PC-9 (cell line): ENCODE results near the gene KIAA0513. TPM values are rescaled to one million over a fixed set of nuclear protein-coding genes. Genes with fewer than 3 reads are reported as not detected.

Source experiments
- BruUV-seq: library from RNA; stranded (reverse); fragments of 400-500 nt; replicated peaks from 2 replicates; lab custom pipeline; 2021; lab: Mats Ljungman, UMichigan
- CTCF ChIA-PET: fragments of 300-600 bp; sonication (Branson Sonifier 250); formaldehyde crosslinking; loops from one replicate; lab custom pipeline; 2022; ENCODE audit warnings: antibody characterized with exemption; lab: Charles Lee
- POLR2A ChIA-PET: fragments of 300-600 bp; sonication (Branson Sonifier 250); formaldehyde crosslinking; loops from one replicate; lab custom pipeline; 2022; ENCODE audit warnings: antibody characterized with exemption; ENCODE audit not compliant: unreplicated experiment; lab: Charles Lee
- DNase-seq, 2 experiments: peaks; one replicate each; pipeline versions ENCODE4 v3.0.0 to v3.0.0-alpha.2; 2015 to 2022; ENCODE audit warnings: mixed read lengths in 1 of 2
- H2AFZ ChIP-seq: fragments of 200-600 bp; sonication (generic); 2 replicates; pipeline ENCODE4 v1.8.1; 2017; ENCODE audit warnings: antibody characterized with exemption
- H3F3A ChIP-seq: fragments of 200-600 bp; sonication (generic); 2 replicates; pipeline ENCODE4 v1.8.1; 2017; ENCODE audit warnings: antibody characterized with exemption, mild to moderate bottlenecking, low read depth; ENCODE audit not compliant: insufficient read depth
- H3K27ac ChIP-seq: fragments of 200-600 bp; sonication (generic); 2 replicates; pipeline ENCODE4 v1.6.1; 2016; ENCODE audit warnings: mixed run types
- H3K27me3 ChIP-seq: fragments of 200-600 bp; sonication (generic); 2 replicates; pipeline ENCODE4 v1.6.1; 2016; ENCODE audit warnings: low read depth, mixed run types; ENCODE audit not compliant: insufficient read depth
- H3K36me3 ChIP-seq: fragments of 200-600 bp; sonication (generic); 2 replicates; pipeline ENCODE4 v1.6.1; 2016; ENCODE audit warnings: low read depth, mixed run types
- H3K4me1 ChIP-seq: fragments of 200-600 bp; sonication (generic); replicated peaks from 2 replicates; pipeline ENCODE4 v1.6.1; 2016; ENCODE audit warnings: mixed run types; ENCODE audit not compliant: insufficient read depth
- H3K4me2 ChIP-seq: fragments of 200-600 bp; sonication (generic); 2 replicates; pipeline ENCODE4 v1.6.1; 2017; ENCODE audit warnings: mixed run types
- H3K4me3 ChIP-seq: fragments of 200-600 bp; sonication (generic); 2 replicates; pipeline ENCODE4 v1.6.1; 2016; ENCODE audit warnings: mixed run types
- H3K79me2 ChIP-seq: fragments of 200-600 bp; sonication (generic); 2 replicates; pipeline ENCODE4 v1.6.1; 2017; ENCODE audit warnings: low read depth, mixed run types
- H3K9me2 ChIP-seq: fragments of 200-600 bp; sonication (generic); 2 replicates; pipeline ENCODE4 v1.8.1; 2017; ENCODE audit warnings: mild to moderate bottlenecking; ENCODE audit not compliant: insufficient read depth
- H3K9me3 ChIP-seq: fragments of 200-600 bp; sonication (generic); 2 replicates; pipeline ENCODE4 v1.8.1; 2016; ENCODE audit warnings: low read depth; ENCODE audit not compliant: insufficient read depth
- H4K20me1 ChIP-seq: fragments of 200-600 bp; sonication (generic); 2 replicates; pipeline ENCODE4 v1.8.1; 2017; ENCODE audit not compliant: insufficient read depth
- CTCF ChIP-seq: fragments of 200-600 bp; sonication (generic); conservative IDR thresholded peaks from 2 replicates; pipeline ENCODE4 v1.6.1; 2017; ENCODE audit warnings: mixed run types, antibody characterized with exemption, mild to moderate bottlenecking, moderate library complexity
- EZH2 ChIP-seq: fragments of 200-600 bp; sonication (generic); IDR thresholded peaks from 2 replicates; pipeline ENCODE4 v1.8.0; 2017; ENCODE audit warnings: antibody characterized with exemption, low read depth
- intact Hi-C: fragments of 100-400 bp; cut with micrococcal nuclease; formaldehyde crosslinking; loops from one replicate; pipeline ENCODE4 v1.10.0; 2022; ENCODE audit not compliant: unreplicated experiment
- total RNA-seq: library from RNA; stranded (reverse); gene quantifications from 2 replicates; pipeline ENCODE4 v1.2.3, GENCODE V29; 2021

KIAA0513 gene
- total RNA-seq, 1 experiment from 2014 or later, result 4.3 TPM

- intact Hi-C loops, result no loop called here
- Histone ChIP-seq H3K36me3 (no peaks in the 10 kb centered on the region), H3K4me3 (no peak overlapping the region), H3K27ac (no peak overlapping the region), H3K4me2 (no peak overlapping the region), H3K27me3 (0 out of 2 replicates have a peak, but pooled peaks cover 3% of the 10 kb centered on the region), H2AFZ (no peak overlapping the region), H3K9me3 (no peaks in the 10 kb centered on the region), H3K9me2 (no peaks in the 10 kb centered on the region), H4K20me1 (no peaks in the 10 kb centered on the region), H3K79me2 (no peaks in the 10 kb centered on the region), H3F3A (no peaks in the 10 kb centered on the region), H3K4me1 (no peaks in the 10 kb centered on the region)
- POLR2A ChIA-PET, result no interaction called here
- TF ChIP-seq CTCF (no peak), EZH2 (no peak)
- no TSS peak for BruUV-seq
- CTCF ChIA-PET, result no interaction called here
- no peak for DNase-seq
Measured at GRCh38 chr16:85045641-85046471, 18.3 kb downstream of the KIAA0513 start.

- Histone ChIP-seq H3K36me3 (no peaks in the 10 kb centered on the region), H3K27me3 (0 out of 2 replicates have a peak, but pooled peaks cover 3% of the 10 kb centered on the region), H3K9me3 (no peaks in the 10 kb centered on the region), H3F3A (no peaks in the 10 kb centered on the region), H3K27ac (no peak overlapping the region), H3K9me2 (no peaks in the 10 kb centered on the region), H2AFZ (no peak overlapping the region), H4K20me1 (no peaks in the 10 kb centered on the region), H3K4me2 (no peak overlapping the region), H3K79me2 (no peaks in the 10 kb centered on the region), H3K4me3 (no peak overlapping the region), H3K4me1 (no peaks in the 10 kb centered on the region)
- intact Hi-C loops, result no loop called here
- no peak for TF ChIP-seq EZH2
- TF ChIP-seq CTCF, result no peak
- CTCF ChIA-PET, result no interaction called here
- no TSS peak for BruUV-seq
- POLR2A ChIA-PET, result no interaction called here
- DNase-seq, result no peak
Measured at GRCh38 chr16:85046472-85046916, 18.9 kb downstream of the KIAA0513 start.

- POLR2A ChIA-PET, result interaction anchor here (0.5 kb wide), 1 partner anchor 241 kb away, joined by 3 read pairs; no protein-coding TSS in a partner anchor
- no TSS peak for BruUV-seq
- CTCF ChIA-PET, result no interaction called here
Measured at GRCh38 chr16:85046931-85047866, 19.6 kb downstream of the KIAA0513 start.

More at GRCh38 chr16:85046931-85047866, 19.6 kb downstream of the KIAA0513 start:
- no peaks in the 10 kb centered on the region for H4K20me1 ChIP-seq
- H3K36me3 ChIP-seq, result no peaks in the 10 kb centered on the region
- TF ChIP-seq CTCF (no peak), EZH2 (no peak)
- H3F3A ChIP-seq, result no peaks in the 10 kb centered on the region
- no peak overlapping the region for H3K27ac ChIP-seq
- intact Hi-C loops, result no loop called here
- no peaks in the 10 kb centered on the region for H3K9me3 ChIP-seq
- H3K79me2 ChIP-seq, result no peaks in the 10 kb centered on the region
- no peaks in the 10 kb centered on the region for H3K4me1 ChIP-seq
- no peak for DNase-seq
- H3K4me2 ChIP-seq, result no peak overlapping the region
- H2AFZ ChIP-seq, result no peak overlapping the region
- H3K9me2 ChIP-seq, result no peaks in the 10 kb centered on the region
- H3K4me3 ChIP-seq, result no peak overlapping the region
- H3K27me3 ChIP-seq, result 0 out of 2 replicates have a peak, but pooled peaks cover 2% of the 10 kb centered on the region
